Measurements from ENCODE around the gene MMP12.

MMP12 gene

DNA sequence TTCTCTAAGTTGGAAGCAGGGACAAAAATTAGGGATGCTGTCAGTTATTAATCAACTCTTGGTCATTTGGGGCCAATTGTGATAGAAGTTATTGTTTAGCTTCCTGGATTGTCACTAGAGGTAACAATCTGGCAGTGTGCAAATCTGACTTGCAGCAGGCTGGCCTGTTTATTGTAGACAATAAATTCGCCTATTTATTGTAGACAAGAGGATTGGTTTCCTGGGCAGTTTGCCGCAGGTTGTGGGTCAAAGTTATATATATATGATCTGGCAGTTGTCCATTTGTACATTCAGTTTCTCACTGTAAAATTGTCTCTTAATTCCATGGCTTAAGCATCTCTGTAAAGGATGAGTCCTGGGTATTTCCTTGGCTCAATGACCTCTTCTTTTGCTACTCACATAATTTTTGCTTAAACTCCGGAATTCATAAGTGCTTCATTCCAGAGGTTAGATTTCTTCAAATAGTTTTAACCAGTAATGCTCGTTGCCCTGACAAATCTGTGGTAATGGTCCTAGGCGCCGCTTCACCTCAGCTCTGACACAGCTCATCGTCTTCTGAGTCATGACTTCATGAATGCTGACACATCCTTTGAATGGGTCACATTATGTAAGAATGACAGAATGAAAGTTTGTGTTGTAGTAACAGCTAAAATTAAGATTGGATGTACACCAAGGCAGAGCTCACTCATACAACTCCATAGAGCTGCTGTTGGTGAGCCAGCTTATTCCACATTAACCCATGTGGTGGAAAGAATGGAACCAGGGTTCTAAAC, 23.6 kb downstream of the MMP12 start:
- peak; percentile 40 for DNase-seq (ENCODE audit: low read depth)

DNA sequence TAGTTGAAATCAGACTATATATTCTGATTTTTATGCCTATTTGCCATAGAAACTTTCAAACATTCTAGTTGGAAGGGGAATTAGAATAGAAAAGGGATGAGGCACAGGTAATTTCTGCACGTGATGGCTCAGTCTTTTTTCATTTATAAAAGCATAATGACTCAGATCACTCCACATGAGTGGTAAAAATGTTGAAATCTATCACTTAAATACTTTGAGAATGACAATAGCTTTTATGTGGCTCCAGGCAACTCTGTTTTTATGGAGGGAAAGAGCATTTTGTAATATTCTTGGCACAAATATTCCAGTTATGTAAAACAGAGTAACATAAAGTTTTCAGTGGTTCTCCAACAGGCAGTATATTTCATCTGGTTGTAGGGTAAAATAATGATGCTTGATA, 25.5 kb downstream of the MMP12 start:
- peak; percentile 64 for DNase-seq (ENCODE audit: low read depth)

DNA sequence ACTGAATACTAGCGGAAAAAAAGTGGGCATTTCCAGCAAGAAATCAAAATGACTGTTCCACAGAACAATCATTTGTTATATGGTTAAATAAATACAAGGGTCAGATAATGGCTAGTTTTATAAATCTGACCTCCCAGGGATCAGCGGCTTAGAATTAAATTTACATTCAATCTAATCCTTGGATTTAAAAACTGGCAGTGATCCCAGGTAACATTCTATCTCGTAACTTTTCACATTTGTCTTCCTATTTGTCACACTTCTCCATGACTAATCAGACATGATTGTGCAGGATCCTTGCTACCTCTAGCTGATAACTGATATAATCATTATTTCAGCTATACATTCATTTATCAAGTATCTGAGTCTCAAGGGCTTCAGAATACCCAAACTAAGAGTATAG, 28.5 kb downstream of the MMP12 start:
- DNase-seq (ENCODE audit: low read depth) = no peak

DNA sequence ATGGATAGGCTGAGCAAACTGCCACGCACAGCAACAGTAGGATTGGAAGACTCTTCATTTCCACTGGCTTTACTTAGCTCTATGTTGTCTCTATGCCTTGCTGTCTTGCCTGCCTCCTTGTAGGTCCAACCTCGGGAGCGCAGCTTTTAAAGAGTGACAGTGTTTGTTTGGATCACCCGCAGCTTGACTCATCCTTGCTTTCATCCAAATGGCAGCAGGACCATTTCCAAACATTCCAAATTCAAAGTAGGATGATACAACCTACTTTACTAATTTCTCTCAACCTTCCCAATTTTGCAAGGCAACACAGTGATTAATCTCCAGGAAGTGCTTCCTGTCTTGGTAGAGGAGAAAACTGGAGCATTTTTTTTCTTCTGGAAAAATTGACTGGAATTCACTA, 31.3 kb downstream of the MMP12 start, which contains the start of gene MMP3:
MMP3 (minus strand) TSS at position 121 of the 400 bp plus-strand sequence; CDS start at position 58, 63 bp downstream.
- peak; percentile 14 for DNase-seq (ENCODE audit: low read depth)

DNA sequence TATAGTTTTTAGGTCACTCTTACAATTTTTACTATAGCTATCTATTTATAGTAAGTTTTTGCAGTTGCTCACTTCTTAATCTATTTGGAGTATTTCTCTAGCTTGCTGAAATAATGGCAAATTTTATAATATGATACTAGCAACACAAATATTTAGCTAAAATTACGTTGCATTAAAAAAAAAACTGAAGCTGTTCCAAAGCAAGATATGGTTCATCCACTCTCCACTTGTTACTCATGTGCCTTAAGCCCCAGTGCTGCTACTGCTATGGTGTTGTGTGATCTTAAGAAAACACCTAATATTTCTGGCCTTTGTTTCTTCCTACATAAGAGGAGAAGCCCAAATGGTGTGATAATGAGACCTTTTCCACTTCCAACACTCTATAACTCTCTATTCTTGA, 31.9 kb downstream of the MMP12 start:
- DNase-seq (ENCODE audit: low read depth) = peak; percentile 58

DNA sequence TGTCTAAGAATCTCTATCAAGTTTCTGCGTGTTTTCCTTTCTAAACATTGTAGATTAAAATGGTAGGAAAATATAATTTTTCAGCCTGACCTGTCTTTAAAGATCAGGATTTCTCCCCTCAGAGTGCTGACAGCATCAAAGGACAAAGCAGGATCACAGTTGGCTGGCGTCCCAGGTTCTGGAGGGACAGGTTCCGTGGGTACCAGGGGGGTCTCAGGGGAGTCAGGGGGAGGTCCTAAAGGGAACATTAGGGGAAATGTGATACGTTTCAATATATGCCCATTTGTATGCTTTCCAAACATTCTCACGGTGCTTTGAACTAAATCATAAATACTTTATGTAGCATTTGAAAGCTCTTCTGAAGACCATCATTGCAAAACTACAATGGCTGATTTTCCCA, 34.8 kb downstream of the MMP12 start:
- DNase-seq (ENCODE audit: low read depth) = no peak

DNA sequence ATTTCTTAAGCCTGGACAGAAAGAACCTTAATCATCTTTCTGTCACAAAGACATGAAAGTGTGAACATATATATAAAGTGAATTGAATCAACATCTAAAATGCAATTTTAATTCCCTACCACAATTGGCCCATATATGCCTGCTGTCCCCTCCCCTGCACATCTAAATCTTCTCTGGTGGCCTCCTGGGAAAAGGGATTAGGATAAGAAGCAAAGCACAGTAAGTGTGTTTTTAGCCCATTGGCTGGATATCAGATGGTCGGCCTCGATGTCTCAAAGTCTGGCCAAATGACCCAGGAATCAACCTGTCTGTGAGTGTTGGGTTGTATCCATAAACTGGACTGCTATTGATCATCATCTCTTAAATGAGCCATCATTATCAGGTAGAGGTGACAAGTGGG, 37.1 kb downstream of the MMP12 start:
- no peak for DNase-seq (ENCODE audit: low read depth)

DNA sequence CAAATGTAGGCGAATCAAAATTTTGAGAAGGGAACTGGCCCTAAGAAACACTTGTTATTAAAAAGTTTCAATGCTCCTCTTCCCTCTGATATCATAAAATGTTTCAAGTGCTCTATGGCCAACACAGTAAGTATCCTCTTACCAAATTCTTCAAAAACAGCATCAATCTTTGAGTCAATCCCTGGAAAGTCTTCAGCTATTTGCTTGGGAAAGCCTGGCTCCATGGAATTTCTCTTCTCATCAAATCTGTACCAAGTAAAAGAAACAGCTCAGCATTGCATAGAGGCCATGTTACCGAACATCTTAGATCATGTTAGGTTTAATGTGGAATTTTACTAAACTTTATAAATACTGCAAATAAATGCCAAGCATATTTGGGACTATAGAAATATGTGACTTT, 37.6 kb downstream of the MMP12 start:
- no peak for DNase-seq (ENCODE audit: low read depth)

DNA sequence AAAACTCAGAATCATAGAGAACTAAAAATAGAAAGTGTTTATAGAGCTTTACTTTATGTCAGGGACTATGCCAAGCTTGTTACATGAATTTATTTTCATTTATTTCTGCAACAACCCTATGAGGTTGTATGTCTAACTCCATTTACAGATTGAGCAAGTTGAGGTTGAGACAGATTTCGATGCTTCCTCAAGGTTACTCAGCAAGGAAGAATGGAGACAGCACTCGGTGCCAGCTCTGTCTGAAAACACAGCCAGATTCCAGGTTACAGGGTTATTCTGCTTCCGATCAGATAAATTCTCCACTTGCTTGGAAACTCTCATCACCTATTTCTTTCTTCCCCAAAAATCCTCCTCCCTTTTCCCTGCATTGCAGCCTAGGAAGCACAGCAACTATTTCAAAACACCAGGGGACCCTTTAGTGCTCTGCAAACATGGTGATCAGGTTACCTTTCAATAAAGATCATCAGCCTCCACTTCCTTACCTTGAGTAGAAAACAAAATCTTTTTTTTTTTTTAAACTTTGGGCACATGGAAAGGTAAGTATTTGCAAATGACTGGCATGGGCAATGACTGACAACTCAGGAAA, 38.4 kb downstream of the MMP12 start:
- DNase-seq (ENCODE audit: low read depth) = peak; percentile 62

DNA sequence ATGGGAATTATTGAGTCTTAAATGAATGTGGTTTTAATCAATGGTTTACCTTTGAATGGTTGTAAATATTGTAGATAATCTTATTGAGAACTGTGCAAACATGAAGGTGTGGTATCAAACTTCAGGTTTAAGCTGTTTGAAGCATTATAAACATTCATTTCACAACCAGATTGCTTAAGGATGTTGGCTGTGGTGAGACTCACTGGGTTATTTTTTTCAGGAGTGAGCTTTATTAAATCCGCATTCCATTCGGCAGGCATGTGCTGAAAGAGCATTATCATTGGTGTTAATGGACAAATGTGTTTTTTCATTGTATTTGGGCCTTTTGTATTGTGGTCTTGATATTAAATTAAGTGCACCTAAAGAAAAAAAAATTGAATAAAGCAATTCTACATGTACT, 41.1 kb downstream of the MMP12 start:
- no peak for DNase-seq (ENCODE audit: low read depth)

DNA sequence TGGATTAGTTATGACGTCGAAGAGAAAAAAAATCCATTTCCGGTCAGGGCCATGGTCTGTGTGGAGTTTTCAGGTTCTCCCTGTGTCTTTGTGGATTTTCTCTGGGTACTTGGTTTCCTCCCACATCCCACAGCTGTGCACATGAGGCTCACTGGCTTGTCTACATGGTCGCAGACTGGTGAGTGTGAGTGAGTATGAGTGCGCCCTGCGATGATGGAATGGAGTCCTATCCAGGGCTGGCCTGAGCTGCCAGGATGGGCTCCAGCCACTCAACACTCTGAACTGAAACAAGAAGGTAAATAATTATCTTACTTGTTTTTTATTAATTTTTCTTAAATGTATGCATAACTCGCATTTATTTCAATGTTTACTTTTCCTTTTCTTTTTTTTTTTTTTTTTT, 42.2 kb downstream of the MMP12 start:
- DNase-seq (ENCODE audit: low read depth) = no peak

DNA sequence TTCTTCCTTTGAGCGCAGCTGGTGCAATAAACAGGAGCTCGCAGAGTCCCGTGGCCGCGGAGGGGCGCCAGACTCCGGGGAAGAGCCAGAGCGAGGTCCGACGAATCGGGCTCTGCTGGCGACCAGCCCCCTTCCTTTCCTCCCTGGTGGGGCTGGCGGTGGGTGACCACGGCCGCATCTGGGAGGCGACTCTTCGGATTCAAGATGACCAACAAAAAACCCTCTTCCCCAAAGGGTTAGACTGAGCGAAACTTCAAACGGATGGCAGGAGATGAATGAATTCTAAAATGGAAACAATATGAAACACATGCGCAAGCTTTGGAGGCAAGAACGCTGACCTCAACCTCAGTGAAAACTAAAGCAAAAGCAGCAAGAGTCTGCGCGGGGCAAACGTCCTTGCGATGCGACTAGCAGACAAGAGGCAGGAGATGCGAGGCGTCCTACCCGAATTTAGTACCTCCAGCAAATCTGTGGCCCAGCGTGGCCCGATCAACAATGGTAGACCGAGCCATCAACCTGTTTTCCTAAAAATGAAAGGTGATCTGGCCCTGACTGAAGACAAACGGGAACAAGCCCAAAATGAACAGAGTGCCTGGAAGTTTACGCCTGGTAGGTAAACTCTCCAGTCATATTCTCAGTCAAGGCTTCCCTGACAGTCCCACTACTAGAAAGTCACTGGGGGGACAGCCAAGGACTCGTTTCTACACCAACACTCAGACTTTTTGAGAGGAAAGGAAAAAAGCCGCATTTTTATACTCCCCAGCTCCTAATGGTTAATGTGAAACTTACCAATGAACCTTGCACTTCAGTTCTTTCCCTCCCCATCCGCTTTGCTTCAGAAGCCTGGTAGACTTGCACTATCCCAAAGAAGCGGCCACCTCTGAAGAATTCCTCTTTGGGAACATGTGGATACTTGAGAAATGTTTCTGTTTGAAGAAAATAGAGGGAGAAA, 43.0 kb downstream of the MMP12 start:
- peak; percentile 43 for DNase-seq (ENCODE audit: low read depth)

DNA sequence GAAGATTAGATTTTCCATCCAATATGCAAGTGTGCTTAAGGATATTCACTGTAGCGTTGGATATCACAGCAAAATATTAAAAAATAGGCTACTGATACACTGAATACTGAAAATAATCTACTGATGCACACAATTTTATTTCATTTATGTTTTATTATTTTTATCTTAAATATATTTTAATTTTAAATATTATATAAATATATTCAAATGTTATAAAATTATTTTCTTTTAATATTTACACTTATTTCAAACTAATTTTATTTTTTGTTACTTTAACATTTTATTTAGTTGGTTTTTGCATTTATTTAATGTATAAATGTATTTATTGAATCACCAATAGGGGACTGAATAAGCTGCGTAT, 43.7 kb downstream of the MMP12 start:
- no peak for DNase-seq (ENCODE audit: low read depth)

DNA sequence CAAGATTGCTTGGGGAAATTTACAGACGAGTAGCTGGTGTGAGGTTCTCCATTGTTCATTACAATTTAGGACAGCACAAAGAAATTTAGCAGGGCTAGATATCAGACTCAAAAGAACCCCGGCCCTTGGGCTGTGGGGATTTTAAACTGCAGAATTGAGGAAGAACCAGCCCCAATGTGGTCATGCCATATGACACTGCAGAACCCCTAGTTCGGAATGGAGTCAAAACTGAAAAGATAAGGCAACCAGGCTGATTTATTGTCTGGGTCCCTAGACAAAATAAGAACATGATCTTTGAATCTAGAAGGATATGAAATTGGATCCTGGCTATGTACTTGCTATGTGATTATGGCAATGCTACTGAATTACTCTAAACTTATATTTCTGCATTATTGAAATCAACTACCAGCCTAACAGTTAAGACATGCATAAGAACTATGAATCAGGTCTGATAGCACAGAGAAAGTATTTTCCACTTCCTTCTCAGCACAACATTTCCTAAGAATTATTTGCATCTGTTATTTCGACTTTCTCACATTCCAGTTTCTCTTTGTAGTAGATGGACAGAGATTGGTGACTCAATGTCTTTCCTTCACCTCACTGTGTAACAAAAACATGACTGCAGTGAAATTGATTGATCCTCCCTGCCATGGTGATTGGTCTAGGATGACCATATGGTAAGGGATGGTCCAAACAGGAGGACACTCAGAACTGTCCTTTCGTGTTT, 44.6 kb downstream of the MMP12 start:
- DNase-seq (ENCODE audit: low read depth) = no peak

DNA sequence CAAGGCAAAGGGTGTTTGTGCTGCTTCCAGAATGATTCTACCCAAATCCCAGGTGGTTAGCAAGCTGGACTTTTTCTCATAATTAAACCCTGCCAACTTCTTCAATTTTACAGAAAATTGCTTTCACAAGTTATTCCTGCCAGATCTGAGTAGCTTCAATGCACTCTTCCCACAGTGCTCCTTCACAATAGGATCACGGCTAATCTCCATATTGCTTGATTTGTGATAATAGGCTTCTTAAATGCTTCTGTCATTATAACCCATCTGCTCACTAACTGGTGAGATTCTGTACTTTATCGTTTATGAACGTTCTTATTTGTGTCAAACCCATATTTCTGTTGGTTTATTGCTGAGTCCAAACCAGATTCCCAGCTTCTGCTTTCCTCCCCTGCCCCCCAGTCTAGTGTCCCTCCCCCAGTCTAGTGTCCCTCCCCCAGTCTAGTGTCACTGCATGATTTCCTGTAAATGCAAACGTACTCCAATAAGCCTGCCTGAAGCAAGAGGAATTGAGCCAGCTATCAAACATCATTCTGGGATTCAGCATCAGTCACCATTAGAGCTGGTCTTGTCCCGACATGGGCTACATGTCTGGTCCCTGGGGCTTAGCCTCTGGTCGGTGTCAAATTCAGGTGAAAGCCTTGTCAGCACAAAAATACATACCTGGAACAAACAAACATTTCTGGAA, 45.3 kb downstream of the MMP12 start:
- no peak for DNase-seq (ENCODE audit: low read depth)

DNA sequence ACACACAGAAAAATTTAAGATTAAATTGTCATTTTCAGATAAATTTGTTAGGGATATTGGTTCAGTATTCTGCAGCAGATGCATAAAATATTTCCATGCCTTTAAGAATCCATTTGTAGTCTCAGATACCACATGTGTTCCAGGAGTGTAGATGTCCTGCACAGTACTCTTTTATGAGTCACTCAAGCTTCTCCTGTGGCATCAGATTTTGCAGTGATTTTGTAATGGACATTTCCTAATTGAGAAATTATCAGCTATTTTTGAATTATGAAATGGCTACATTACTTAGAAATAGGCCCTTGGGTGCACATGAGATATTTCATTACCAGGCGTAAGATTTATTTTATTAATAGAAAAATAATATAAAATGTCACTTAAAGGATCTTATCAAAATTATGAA, 50.2 kb downstream of the MMP12 start:
- no peak for DNase-seq (ENCODE audit: low read depth)

DNA sequence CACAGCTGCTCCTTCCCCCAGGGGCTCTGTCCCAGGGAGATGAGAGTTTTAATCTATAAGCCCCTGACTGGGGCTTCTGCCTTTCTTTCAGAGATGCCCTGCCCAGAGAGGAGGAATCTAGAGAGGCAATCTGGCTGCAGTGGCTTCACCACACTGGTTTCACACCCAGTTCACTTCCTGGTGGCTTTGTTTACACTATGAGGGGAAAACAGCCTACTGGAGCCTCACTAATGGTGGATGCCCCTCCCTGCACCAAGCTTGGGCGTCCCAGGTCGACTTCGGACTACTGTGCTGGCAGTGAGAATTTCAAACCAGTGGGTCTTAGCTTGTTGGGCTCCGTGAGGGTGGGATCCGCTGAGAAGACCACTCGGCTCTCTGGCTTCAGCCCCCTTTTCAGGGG, 55.3 kb downstream of the MMP12 start:
- DNase-seq (ENCODE audit: low read depth) = no peak

DNA sequence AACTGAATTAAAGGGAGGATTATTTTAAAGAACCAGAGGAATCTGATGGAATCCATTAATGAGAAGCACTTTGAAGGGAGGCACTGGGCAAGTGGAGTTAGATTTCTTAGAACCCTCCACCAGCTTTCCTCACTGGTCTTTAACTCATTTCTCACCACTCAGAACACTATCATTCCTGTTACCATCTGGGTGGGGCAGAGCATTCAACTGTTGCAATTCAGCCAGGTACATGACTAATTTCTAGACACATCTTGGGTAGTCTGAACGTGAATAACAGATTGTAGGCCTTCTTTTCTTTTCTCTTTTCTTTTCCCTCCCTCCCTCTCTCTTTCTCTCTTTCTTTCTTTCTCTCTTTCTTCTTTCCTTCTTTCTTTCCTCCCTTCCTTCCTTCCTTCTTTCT, 61.3 kb downstream of the MMP12 start:
- no peak for DNase-seq (ENCODE audit: low read depth)

All from fibroblast of gingiva (primary cell).